ENCODE data around the gene GRM7.

Gene GRM7

DNA sequence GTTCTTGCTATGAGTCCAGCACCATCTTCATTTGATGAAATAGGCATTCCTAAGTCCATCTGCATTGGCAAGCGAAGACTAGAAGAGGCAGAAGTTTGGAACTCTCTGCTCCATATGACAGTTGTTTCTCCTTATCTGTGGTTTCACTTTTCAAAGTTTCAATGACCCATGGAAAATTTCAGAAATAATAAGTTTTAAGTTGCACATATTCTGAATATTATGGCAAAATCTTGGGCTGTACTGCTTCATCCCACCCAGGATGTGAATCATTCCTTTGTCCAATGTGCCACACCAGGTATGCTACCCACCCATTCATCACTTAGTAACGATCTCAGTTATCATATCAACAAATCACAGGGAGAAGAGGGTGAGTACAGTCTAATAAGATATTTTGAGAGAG, 647.9 kb downstream of the GRM7 start:
- TF ChIP-seq, protein P1, sequence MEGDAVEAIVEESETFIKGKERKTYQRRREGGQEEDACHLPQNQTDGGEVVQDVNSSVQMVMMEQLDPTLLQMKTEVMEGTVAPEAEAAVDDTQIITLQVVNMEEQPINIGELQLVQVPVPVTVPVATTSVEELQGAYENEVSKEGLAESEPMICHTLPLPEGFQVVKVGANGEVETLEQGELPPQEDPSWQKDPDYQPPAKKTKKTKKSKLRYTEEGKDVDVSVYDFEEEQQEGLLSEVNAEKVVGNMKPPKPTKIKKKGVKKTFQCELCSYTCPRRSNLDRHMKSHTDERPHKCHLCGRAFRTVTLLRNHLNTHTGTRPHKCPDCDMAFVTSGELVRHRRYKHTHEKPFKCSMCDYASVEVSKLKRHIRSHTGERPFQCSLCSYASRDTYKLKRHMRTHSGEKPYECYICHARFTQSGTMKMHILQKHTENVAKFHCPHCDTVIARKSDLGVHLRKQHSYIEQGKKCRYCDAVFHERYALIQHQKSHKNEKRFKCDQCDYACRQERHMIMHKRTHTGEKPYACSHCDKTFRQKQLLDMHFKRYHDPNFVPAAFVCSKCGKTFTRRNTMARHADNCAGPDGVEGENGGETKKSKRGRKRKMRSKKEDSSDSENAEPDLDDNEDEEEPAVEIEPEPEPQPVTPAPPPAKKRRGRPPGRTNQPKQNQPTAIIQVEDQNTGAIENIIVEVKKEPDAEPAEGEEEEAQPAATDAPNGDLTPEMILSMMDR (IDR thresholded peaks at IDR 0.05; ENCODE audit: borderline replicate concordance, control extremely low read depth, extremely low read depth, insufficient read depth, missing control alignments): no peak
- no peak for DNase-seq (ENCODE audit: low spot score)
- in situ Hi-C loops (cut with MboI; ENCODE audit: low sequenced_read_pairs, unreplicated experiment): no loop called here

DNA sequence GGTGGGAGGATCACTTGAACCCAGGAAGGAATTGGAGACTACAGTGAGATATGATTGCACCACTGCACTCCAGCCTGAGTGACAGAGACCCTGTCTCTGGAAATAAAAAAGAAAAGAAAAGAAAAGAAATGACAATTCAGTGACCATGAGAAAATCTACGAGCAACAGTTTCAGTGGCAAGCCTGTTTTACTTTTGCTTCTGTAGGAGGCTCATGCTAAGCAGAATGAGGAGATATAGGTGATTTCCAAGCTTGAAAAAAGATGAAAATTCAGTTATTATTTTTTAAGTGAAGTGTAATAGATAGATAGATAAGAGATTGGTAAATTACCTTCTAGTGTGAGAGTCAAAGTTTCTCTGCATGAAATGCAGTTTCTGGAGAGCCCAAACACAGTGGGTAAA, 651.1 kb downstream of the GRM7 start:
- no peak for DNase-seq (ENCODE audit: low spot score)
- in situ Hi-C loops (cut with MboI; ENCODE audit: low sequenced_read_pairs, unreplicated experiment): no loop called here
- TF ChIP-seq, protein P1 (IDR thresholded peaks at IDR 0.05; ENCODE audit: borderline replicate concordance, control extremely low read depth, extremely low read depth, insufficient read depth, missing control alignments): no peak

DNA sequence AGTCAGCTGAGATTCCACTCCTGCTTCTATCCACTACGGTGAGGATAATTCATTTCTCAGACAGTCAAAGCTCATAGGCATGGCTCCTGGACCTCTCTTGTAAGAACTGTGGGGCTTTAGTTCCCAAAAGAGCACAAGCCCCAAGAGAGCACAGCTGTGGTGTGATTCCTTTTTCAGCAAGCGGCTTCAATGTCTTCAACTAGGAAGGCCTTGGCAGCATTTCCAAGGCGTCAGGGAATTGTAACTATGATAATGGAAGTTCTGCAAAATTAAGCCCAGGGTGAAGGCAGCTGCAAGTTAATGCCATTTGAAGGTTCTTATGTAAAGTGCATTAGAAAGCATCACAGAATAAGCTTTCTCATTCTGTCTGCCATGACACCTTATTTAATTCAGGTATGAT, 657.1 kb downstream of the GRM7 start:
- TF ChIP-seq, protein P1 (IDR thresholded peaks at IDR 0.05; ENCODE audit: borderline replicate concordance, control extremely low read depth, extremely low read depth, insufficient read depth, missing control alignments): no peak
- no peak for DNase-seq (ENCODE audit: low spot score)
- in situ Hi-C loops (cut with MboI; ENCODE audit: low sequenced_read_pairs, unreplicated experiment): no loop called here

DNA sequence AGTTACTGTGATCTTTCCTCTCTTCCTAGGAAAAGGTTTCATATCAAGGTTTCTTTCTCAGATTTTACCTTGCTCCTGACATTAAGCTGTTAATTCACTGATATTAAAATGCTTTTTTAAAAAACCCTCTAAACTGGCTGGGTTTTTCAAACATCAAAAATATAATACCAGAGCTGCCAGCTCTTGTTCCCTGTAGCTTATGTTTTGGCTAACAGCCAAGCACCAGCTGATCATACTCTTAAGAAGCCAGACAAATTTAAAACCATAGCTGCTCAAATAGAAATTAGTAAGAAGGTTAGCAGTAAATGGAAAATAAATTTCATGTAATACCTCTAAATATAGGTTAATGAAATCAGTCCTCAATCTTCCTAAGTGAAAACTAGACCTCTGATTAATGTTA, 657.5 kb downstream of the GRM7 start:
- in situ Hi-C loops (cut with MboI; ENCODE audit: low sequenced_read_pairs, unreplicated experiment): no loop called here
- TF ChIP-seq, protein P1 (IDR thresholded peaks at IDR 0.05; ENCODE audit: borderline replicate concordance, control extremely low read depth, extremely low read depth, insufficient read depth, missing control alignments): no peak
- DNase-seq (ENCODE audit: low spot score): no peak

DNA sequence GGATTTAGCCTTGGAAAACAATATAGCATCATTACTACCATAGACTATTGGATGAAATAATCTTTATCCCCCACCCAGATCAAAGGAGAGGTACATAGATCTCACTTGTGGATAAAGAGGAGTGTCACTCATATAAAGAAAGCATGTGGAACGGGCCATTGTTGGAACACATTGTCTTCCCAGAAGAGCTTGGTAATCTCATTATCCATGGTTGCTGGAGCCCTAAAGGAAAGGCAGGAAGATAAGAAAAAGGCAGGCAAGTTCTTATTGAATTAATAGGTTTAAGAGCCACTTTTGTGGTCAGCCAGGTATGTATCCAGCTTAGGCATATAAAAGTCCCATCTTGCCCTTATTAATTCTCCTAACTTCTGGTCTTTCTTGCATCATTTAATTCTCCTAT, 659.1 kb downstream of the GRM7 start:
- in situ Hi-C loops (cut with MboI; ENCODE audit: low sequenced_read_pairs, unreplicated experiment): no loop called here
- TF ChIP-seq, protein P1 (IDR thresholded peaks at IDR 0.05; ENCODE audit: borderline replicate concordance, control extremely low read depth, extremely low read depth, insufficient read depth, missing control alignments): no peak
- DNase-seq (ENCODE audit: low spot score): no peak

DNA sequence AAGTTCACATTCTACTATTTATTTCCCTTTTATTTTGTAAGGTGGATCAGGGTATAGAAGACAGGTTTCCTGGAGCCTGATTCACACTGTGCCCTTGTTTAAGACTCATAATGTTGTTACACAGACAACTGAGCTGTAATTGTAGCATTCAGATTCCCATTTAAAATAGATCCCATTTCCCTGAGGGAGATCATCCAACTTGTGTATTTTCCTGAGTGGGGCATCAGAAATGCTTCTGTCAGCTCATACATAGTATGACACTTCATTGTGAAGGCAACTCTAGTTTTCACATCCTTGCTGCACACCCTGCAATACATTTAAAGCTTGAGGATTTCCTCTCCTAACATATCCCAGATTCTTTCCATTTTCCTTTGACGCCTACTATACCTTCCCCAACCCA, 659.7 kb downstream of the GRM7 start:
- DNase-seq (ENCODE audit: low spot score): no peak
- in situ Hi-C loops (cut with MboI; ENCODE audit: low sequenced_read_pairs, unreplicated experiment): no loop called here
- TF ChIP-seq, protein P1 (IDR thresholded peaks at IDR 0.05; ENCODE audit: borderline replicate concordance, control extremely low read depth, extremely low read depth, insufficient read depth, missing control alignments): no peak

DNA sequence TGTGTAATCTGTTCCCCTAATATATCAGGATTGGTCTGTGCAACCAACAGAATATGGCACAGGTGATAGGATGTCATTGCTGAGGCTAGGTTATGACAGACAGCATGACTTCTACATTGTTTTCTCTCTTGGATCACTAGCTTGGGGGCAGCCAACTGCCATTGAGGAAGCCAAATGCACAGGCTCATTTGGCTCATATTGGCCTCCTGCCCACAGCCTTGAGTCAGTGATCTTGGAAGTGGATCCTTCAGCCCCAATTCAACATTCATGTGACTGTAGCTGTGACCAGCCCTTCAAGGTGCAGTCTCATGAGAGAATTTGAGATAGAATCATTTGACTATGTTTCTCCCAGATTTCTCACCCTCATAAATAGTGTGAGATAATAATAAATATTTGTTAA, 675.6 kb downstream of the GRM7 start:
- TF ChIP-seq, protein P1 (IDR thresholded peaks at IDR 0.05; ENCODE audit: borderline replicate concordance, control extremely low read depth, extremely low read depth, insufficient read depth, missing control alignments): no peak
- no peak for DNase-seq (ENCODE audit: low spot score)
- in situ Hi-C loops (cut with MboI; ENCODE audit: low sequenced_read_pairs, unreplicated experiment): no loop called here
